Activated B cell treated with CpG ODN at 0.5 μM for 24 hours (primary cell): Measurements from ENCODE around the gene DCST2. TPM values are rescaled to one million over a fixed set of nuclear protein-coding genes. Genes with fewer than 3 reads are reported as not detected.

Source experiments
- ATAC-seq: fragments of 200-7000 bp; cut with Tn5 transposase; one replicate; pipeline ENCODE4 v1.10.0; 2021; ENCODE audit warnings: low read depth, mild to moderate bottlenecking, moderate library complexity
- CTCF ChIA-PET: fragments of 350-600 bp; sonication (Branson Sonifier 250); formaldehyde crosslinking; loops from one replicate; lab custom pipeline; 2021; ENCODE audit warnings: antibody characterized with exemption; lab: Charles Lee
- POLR2A ChIA-PET: fragments of 350-600 bp; sonication (Branson Sonifier 250); formaldehyde crosslinking; loops from one replicate; lab custom pipeline; 2021; ENCODE audit warnings: antibody characterized with exemption; lab: Charles Lee
- DNase-seq: peaks from one replicate; pipeline ENCODE4 v3.0.0; 2022
- H3K27ac Mint-ChIP-seq: one replicate; pipeline ENCODE4 v1.8.0; 2020; ENCODE audit warnings: mixed read lengths
- H3K27me3 Mint-ChIP-seq: one replicate; pipeline ENCODE4 v1.8.0; 2021; ENCODE audit warnings: mixed read lengths
- H3K36me3 Mint-ChIP-seq: one replicate; pipeline ENCODE4 v1.8.0; 2021; ENCODE audit warnings: low read depth, mixed read lengths
- H3K4me1 Mint-ChIP-seq: one replicate; pipeline ENCODE4 v1.8.0; 2021; ENCODE audit warnings: mixed read lengths
- H3K4me3 Mint-ChIP-seq: one replicate; pipeline ENCODE4 v1.8.0; 2020; ENCODE audit warnings: mild to moderate bottlenecking, mixed read lengths
- H3K9me3 Mint-ChIP-seq: one replicate; pipeline ENCODE4 v1.8.0; 2020; ENCODE audit warnings: mixed read lengths
- intact Hi-C: fragments of 100-400 bp; cut with micrococcal nuclease; formaldehyde crosslinking; loops from one replicate; pipeline ENCODE4 v1.15.1; 2024
- total RNA-seq: library from RNA; stranded (reverse); gene quantifications from 2 replicates; pipeline ENCODE4 v1.2.3, GENCODE V29; 2022
- TF ChIP-seq, protein P1 (sequence below): fragments of 200-600 bp; IDR thresholded peaks from one replicate; pipeline ENCODE4 v1.8.0; 2022; ENCODE audit warnings: antibody characterized with exemption, mild to moderate bottlenecking

Gene DCST2
- total RNA-seq, 1 donor from 2014 or later: 1.0 TPM

DNA sequence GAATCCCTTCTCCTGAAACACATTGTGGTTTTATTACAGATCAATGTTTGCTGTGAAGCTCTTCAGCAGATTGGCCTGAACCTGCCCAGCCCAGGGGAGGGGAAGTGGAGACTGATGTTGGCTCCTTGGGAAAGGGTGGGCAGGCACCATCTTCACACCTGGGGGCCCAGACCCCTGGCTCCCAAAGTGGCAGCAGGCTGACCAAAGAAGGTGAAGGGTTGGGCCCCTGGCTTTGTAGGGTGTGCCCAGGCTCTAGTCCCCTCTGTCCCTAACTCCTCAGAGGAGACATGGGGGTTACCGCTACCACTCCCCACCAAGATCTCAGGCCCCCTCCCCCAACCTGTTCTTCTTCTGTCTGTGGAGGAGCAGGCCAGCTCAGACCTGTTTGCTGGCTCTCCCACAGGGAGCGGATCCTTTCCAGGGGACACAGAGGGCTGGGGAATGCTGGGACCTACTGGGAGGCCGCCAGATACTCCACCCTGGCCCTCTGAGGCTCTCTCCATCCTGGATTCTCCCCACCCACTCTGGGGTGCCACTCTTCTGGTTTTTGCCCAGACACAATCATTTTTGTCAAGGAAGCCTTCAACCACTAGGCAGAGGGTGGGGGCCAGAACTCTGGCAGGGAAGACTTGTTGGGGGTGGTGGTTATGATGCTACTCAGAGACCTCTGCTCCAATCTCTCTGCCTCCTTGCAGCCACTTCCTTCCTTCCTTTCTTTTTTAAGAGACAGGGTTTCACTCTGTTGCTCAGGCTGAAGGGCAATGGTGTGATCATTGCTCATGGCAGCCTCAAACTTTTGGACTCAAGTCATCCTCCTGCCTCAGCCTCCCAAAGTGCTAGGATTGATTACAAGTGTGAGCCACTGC is 40.0 kb upstream of the DCST2 start:
- Mint-ChIP-seq H3K27ac (no peak overlapping the region), H3K4me1 (peaks cover 39% of the 10 kb centered on the region), H3K4me3 (no peak overlapping the region), H3K27me3 (no peaks in the 10 kb centered on the region), H3K9me3 (no peaks in the 10 kb centered on the region), H3K36me3 (peaks cover 7% of the 10 kb centered on the region)
- intact Hi-C loops: no loop called here
- ATAC-seq (no peak), DNase-seq (no peak)
- ChIA-PET POLR2A (interaction anchor here (1.4 to 1.7 kb wide), 2 partner anchors 10 kb away, joined by 3 to 7 read pairs; partner anchors contain the start of gene EFNA4), CTCF (interaction anchor here (0.9 kb wide), 1 partner anchor 12 kb away, joined by 3 read pairs; no protein-coding TSS in a partner anchor)
- TF ChIP-seq, protein P1, sequence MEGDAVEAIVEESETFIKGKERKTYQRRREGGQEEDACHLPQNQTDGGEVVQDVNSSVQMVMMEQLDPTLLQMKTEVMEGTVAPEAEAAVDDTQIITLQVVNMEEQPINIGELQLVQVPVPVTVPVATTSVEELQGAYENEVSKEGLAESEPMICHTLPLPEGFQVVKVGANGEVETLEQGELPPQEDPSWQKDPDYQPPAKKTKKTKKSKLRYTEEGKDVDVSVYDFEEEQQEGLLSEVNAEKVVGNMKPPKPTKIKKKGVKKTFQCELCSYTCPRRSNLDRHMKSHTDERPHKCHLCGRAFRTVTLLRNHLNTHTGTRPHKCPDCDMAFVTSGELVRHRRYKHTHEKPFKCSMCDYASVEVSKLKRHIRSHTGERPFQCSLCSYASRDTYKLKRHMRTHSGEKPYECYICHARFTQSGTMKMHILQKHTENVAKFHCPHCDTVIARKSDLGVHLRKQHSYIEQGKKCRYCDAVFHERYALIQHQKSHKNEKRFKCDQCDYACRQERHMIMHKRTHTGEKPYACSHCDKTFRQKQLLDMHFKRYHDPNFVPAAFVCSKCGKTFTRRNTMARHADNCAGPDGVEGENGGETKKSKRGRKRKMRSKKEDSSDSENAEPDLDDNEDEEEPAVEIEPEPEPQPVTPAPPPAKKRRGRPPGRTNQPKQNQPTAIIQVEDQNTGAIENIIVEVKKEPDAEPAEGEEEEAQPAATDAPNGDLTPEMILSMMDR: no peak

DNA sequence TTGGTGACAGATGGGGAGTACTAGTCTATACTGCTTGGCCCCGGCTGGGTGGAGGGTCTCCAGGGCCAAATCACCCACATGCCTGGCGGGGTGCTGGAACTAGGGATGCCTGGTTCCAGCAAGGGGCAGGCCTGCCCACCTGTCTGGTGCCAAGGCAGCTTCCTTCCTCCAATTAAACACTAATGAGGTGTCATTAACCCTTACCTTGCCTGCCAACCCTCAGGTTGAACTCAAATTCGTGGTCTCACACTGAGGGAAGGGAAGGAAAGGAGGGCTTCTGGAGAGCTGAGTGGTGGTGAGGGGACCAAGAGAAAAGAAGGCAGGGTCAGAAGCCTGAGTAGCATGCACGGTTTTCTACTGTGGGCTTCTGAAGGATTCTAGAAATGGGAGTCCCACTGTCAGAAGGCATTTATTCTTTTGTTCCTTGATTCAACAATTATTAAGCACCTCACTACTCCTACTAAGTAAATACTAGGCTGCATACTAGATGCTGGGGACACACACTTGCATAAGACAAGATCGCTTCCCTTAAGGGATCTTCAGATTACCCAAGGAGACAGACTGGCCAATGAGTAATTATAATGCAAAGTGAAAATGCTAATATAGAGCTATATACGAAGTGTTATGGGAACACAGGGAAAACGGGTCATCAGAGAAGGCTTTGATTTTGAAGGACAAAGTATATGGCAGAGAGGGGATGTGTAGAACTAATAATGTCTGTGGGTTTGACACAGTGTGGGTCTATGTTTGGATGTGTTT is 39.1 kb upstream of the DCST2 start:
- TF ChIP-seq, protein P1: no peak
- CTCF ChIA-PET: interaction anchor here (0.9 to 2.5 kb wide), 3 partner anchors 11 to 22 kb away, joined by 3 to 16 read pairs (median 3); partner anchors contain the start of gene ADAM15
- H3K4me3 Mint-ChIP-seq: no peak overlapping the region
- POLR2A ChIA-PET: interaction anchor here (1.7 kb wide), 1 partner anchor 9 kb away, joined by 7 read pairs; the partner anchor contains the start of gene EFNA4
- ATAC-seq (no peak), DNase-seq (no peak)
- intact Hi-C loops: no loop called here
- H3K36me3 Mint-ChIP-seq: peaks cover 10% of the 10 kb centered on the region
- peaks cover 39% of the 10 kb centered on the region for H3K4me1 Mint-ChIP-seq
- H3K27ac Mint-ChIP-seq: no peak overlapping the region
- H3K9me3 Mint-ChIP-seq: no peaks in the 10 kb centered on the region
- H3K27me3 Mint-ChIP-seq: no peaks in the 10 kb centered on the region

DNA sequence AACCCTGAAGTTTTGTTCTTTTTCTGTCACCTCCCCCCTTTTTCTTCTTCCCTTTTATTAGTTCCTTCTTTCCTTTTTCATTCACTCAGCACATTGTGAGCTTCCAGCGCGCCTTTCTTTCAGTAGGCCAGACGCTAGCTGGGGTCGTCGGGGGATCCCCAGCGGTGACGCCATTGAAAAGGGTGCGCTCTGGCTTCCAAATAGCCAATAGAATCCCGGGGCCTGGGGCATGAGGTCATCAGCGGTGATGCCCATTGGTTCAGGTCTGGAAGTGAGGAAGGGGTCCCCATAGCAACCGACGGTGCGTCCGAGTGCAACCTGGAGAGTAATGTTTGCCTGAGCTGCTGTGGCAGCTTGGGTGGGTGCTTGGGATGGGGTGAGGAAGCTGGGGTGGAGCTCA is 38.1 kb upstream of the DCST2 start:
- DNase-seq: no peak
- H3K27ac Mint-ChIP-seq: peak overlapping the region; percentile 77
- ChIA-PET POLR2A (interaction anchor here (0.6 to 1.7 kb wide), 4 partner anchors 8 to 108 kb away, joined by 3 to 7 read pairs (median 3); partner anchors contain the start of gene EFNA4), CTCF (interaction anchor here (1.4 to 2.5 kb wide), 2 partner anchors 13 to 21 kb away, joined by 3 to 16 read pairs; partner anchors contain the start of gene ADAM15)
- peak overlapping the region; percentile 50 for H3K4me3 Mint-ChIP-seq
- ATAC-seq: no peak
- H3K27me3 Mint-ChIP-seq: no peaks in the 10 kb centered on the region
- intact Hi-C loops: loop anchor here (1.0 kb wide), 3 partner anchors 8 to 13 kb away; partner anchors contain the start of gene EFNA4
- peaks cover 47% of the 10 kb centered on the region for H3K4me1 Mint-ChIP-seq
- TF ChIP-seq, protein P1: no peak
- peaks cover 17% of the 10 kb centered on the region for H3K36me3 Mint-ChIP-seq
- no peaks in the 10 kb centered on the region for H3K9me3 Mint-ChIP-seq

DNA sequence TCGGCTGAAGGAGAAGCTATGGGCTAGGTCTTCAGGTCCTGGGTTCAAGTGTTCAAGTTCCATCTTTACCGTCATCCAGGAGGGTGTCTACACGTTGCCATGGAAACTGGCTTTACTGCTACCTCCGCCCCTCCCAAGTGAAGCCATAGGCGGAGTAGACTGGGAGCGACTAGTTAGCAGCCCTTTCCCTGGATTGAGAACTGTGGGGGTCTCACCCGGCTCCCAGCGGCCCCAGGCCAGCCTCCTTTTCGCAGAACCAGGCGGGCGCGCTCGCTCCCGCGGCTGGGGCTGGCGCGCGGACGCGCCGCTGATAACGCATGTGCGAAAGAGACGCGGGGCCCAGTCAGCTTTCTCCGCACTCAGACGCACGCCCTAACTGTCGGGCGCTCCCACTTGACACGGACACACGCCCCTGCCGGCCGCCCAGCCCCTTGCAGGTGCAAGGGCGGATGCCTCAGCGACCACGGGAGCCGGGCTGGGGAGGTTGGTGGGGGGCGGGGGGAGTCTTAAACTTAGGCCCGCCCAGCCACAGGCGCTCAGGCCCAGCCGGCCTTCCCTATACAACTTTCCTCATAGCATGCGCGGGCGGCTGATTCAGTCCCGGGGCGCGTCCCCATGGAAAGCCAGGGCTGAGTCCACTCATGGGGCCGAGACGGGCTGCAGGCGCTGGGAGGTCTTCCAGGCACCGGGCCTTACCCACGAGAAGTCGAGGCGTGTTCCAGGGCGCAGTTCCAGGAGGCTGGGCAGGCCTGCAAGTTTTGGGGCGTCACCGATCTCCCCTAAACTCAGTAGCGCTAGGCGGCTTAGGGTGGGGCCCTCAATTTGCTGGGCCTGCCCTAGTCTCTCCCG is 37.4 kb upstream of the DCST2 start:
- ATAC-seq: peak; percentile 99
- CTCF ChIA-PET: interaction anchor here (0.6 to 2.5 kb wide), 7 partner anchors 9 to 511 kb away, joined by 3 to 16 read pairs (median 3); partner anchors contain the start of genes ADAM15 and SLC50A1
- Mint-ChIP-seq H3K27ac (peak overlapping the region; percentile 77), H3K4me3 (peak overlapping the region; percentile 55), H3K4me1 (peaks cover 54% of the 10 kb centered on the region), H3K36me3 (peaks cover 22% of the 10 kb centered on the region), H3K27me3 (no peaks in the 10 kb centered on the region), H3K9me3 (no peaks in the 10 kb centered on the region)
- POLR2A ChIA-PET: interaction anchor here (0.6 to 1.9 kb wide), 9 partner anchors 9 to 134 kb away, joined by 3 to 7 read pairs (median 3); partner anchors contain the start of gene PMVK
- TF ChIP-seq, protein P1: no peak
- DNase-seq: peak; percentile 72
- intact Hi-C loops: loop anchor here (1.0 kb wide), 3 partner anchors 8 to 13 kb away; partner anchors contain the start of gene EFNA4
